ENCODE results near the gene DERL2. TPM values are rescaled to one million over a fixed set of nuclear protein-coding genes. Genes with fewer than 3 reads are reported as not detected.

The DERL2 gene
- total and polyA plus RNA-seq, 2 experiments from 2014 or later: 65.0 to 113 TPM

DNA sequence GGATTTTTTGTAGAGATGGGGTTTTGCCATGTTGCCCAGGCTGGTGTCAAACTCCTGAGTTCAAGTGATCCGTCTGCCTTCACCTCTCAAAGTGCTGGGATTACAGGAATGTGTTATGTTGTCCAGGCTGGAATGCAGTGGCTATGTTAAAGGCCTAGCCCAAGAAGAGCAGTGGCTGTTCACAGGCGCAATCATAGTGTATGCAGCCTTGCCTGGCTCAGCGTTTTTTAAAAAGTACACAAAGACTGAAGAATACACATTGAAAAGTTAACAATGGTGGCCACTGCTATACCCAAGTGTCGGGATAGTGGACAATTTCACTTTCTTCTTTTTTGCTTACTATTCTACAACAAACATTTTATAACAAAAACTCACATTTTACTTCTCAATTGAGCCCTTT is 7.0 kb downstream of the DERL2 start (continued):
- TF ChIP-seq, protein P1, sequence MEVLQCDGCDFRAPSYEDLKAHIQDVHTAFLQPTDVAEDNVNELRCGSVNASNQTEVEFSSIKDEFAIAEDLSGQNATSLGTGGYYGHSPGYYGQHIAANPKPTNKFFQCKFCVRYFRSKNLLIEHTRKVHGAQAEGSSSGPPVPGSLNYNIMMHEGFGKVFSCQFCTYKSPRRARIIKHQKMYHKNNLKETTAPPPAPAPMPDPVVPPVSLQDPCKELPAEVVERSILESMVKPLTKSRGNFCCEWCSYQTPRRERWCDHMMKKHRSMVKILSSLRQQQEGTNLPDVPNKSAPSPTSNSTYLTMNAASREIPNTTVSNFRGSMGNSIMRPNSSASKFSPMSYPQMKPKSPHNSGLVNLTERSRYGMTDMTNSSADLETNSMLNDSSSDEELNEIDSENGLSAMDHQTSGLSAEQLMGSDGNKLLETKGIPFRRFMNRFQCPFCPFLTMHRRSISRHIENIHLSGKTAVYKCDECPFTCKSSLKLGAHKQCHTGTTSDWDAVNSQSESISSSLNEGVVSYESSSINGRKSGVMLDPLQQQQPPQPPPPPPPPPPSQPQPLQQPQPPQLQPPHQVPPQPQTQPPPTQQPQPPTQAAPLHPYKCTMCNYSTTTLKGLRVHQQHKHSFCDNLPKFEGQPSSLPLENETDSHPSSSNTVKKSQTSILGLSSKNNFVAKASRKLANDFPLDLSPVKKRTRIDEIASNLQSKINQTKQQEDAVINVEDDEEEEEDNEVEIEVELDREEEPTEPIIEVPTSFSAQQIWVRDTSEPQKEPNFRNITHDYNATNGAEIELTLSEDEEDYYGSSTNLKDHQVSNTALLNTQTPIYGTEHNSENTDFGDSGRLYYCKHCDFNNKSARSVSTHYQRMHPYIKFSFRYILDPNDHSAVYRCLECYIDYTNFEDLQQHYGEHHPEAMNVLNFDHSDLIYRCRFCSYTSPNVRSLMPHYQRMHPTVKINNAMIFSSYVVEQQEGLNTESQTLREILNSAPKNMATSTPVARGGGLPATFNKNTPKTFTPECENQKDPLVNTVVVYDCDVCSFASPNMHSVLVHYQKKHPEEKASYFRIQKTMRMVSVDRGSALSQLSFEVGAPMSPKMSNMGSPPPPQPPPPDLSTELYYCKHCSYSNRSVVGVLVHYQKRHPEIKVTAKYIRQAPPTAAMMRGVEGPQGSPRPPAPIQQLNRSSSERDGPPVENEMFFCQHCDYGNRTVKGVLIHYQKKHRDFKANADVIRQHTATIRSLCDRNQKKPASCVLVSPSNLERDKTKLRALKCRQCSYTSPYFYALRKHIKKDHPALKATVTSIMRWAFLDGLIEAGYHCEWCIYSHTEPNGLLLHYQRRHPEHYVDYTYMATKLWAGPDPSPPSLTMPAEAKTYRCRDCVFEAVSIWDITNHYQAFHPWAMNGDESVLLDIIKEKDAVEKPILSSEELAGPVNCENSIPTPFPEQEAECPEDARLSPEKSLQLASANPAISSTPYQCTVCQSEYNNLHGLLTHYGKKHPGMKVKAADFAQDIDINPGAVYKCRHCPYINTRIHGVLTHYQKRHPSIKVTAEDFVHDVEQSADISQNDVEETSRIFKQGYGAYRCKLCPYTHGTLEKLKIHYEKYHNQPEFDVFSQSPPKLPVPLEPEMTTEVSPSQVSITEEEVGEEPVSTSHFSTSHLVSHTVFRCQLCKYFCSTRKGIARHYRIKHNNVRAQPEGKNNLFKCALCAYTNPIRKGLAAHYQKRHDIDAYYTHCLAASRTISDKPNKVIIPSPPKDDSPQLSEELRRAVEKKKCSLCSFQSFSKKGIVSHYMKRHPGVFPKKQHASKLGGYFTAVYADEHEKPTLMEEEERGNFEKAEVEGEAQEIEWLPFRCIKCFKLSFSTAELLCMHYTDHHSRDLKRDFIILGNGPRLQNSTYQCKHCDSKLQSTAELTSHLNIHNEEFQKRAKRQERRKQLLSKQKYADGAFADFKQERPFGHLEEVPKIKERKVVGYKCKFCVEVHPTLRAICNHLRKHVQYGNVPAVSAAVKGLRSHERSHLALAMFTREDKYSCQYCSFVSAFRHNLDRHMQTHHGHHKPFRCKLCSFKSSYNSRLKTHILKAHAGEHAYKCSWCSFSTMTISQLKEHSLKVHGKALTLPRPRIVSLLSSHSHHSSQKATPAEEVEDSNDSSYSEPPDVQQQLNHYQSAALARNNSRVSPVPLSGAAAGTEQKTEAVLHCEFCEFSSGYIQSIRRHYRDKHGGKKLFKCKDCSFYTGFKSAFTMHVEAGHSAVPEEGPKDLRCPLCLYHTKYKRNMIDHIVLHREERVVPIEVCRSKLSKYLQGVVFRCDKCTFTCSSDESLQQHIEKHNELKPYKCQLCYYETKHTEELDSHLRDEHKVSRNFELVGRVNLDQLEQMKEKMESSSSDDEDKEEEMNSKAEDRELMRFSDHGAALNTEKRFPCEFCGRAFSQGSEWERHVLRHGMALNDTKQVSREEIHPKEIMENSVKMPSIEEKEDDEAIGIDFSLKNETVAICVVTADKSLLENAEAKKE (CRISPR knock-in tag; IDR thresholded peaks at IDR 0.05): no peak
- TF ChIP-seq EZH2phosphoT487 (IDR thresholded peaks at IDR 0.05; ENCODE audit: unreplicated experiment) (no peak), ZNF114 (CRISPR knock-in tag; IDR thresholded peaks at IDR 0.05) (no peak), NANOG (IDR thresholded peaks at IDR 0.05; ENCODE audit: borderline replicate concordance) (no peak), STAT1 (IDR thresholded peaks at IDR 0.05; ENCODE audit: unreplicated experiment) (no peak), POLR2AphosphoS5 (IDR thresholded peaks at IDR 0.05; ENCODE audit: low read depth) (no peak)

DNA sequence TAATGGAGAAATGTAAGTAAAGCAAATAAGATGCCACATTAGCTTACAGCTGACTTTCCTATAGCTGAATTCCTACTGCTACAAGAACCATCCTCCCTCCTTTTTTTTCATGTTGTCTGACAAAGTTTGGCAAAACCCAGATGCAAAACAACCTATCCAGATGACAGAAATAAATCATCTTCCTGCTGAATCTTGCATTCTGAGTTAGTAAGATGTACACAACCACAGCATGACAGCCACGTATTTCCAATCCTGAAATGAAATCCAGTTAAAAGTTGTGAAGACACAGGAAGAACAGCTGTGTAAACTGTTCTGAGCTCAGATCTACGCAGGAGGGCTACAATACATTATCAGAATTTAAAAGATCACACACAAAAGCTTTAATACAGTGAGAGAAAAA is 12.1 kb downstream of the DERL2 start:
- DNase-seq (ENCODE audit: low spot score) (no peak), ATAC-seq (no peak)
- no peaks in the 10 kb centered on the region for H3K4me1 Mint-ChIP-seq
- Histone ChIP-seq H2AFZ (no peak overlapping the region), H4K20me1 (replicated peaks; ENCODE audit: insufficient read depth) (peaks cover 5% of the 10 kb centered on the region), H3K79me2 (replicated peaks; ENCODE audit: insufficient read depth) (peaks cover 25% of the 10 kb centered on the region; the same call in 1 of the 2 replicates), H3K4me2 (no peak overlapping the region), H3K4me1 (ENCODE audit: insufficient read depth) (no peaks in the 10 kb centered on the region), H3K27me3 (ENCODE audit: insufficient read depth) (no peaks in the 10 kb centered on the region), H3K4me3 (no peak overlapping the region), H3K36me3 (ENCODE audit: insufficient read depth) (peaks cover 31% of the 10 kb centered on the region), H3K9me2 (ENCODE audit: insufficient read depth) (no peaks in the 10 kb centered on the region), H3K27ac (ENCODE audit: low read depth) (no peak overlapping the region), H3F3A (replicated peaks; ENCODE audit: low read depth) (no peaks in the 10 kb centered on the region)
- H3K4me3 Mint-ChIP-seq: no peak overlapping the region
- H3K36me3 Mint-ChIP-seq (ENCODE audit: low read depth): peaks cover 48% of the 10 kb centered on the region
- TF ChIP-seq, protein P1 (CRISPR knock-in tag; IDR thresholded peaks at IDR 0.05): no peak
- no peak for TF ChIP-seq NANOG (IDR thresholded peaks at IDR 0.05; ENCODE audit: borderline replicate concordance)
- no peak overlapping the region for H3K27ac Mint-ChIP-seq
- no peaks in the 10 kb centered on the region for H3K27me3 Mint-ChIP-seq (ENCODE audit: insufficient read depth, low read depth, poor library complexity)
- no peaks in the 10 kb centered on the region for H3K9me3 Mint-ChIP-seq

Measured in GM23338 (cell line).